Measurements from ENCODE around the gene ACAN.

ACAN gene

DNA sequence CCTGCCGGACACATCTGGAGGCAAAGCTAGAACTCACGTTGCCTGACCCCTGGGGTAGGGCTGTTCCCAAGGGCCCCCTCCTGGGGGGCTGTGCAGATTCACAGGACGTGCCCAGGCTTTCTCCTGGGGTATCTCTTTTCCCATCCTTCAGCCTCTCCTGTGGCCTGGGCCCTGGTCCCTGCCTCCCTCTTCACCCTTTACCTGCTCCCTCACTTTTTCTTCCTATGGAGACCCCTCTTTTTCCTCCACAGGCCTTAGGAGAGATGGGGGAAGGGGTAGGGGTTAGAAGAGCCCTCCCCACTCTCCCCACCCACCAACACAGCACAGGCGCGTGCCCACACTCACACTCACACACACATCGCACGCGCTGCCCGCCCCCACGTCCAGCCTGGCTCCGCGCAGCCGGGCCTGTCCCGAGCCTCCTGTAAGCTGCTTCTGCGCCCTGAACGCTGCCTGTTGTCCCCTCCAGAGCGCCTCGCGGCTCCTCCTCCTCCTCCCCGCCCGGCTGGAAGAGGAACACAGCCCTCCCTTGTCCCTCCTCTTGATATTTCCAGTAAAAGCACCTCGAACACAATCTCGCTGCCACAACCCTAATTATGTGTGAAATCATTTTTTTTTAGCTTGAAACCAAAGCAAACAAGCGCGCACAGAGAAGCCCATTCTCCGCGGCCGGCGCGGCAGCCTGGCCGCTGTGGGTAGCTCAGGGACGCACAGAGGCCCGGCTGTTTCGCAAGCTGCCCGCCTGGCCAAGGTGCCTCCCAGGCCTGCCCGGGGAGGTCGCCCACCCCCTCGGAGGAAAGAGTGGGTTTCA is 33.9 kb upstream of the ACAN start:
- H3K4me3 ChIP-seq (replicated peaks in 1 of 2; ENCODE audit: low read depth in 2 of 2, low read length in 2 of 2), result peak overlapping the region in 1 of 2 donors; percentile 5
- TF ChIP-seq, protein P1, sequence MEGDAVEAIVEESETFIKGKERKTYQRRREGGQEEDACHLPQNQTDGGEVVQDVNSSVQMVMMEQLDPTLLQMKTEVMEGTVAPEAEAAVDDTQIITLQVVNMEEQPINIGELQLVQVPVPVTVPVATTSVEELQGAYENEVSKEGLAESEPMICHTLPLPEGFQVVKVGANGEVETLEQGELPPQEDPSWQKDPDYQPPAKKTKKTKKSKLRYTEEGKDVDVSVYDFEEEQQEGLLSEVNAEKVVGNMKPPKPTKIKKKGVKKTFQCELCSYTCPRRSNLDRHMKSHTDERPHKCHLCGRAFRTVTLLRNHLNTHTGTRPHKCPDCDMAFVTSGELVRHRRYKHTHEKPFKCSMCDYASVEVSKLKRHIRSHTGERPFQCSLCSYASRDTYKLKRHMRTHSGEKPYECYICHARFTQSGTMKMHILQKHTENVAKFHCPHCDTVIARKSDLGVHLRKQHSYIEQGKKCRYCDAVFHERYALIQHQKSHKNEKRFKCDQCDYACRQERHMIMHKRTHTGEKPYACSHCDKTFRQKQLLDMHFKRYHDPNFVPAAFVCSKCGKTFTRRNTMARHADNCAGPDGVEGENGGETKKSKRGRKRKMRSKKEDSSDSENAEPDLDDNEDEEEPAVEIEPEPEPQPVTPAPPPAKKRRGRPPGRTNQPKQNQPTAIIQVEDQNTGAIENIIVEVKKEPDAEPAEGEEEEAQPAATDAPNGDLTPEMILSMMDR (IDR thresholded peaks at IDR 0.05; ENCODE audit: low read depth, low read length), result no peak
- DNase-seq (ENCODE audit: low read depth in 2 of 2), result peak; percentile 12 to 18

DNA sequence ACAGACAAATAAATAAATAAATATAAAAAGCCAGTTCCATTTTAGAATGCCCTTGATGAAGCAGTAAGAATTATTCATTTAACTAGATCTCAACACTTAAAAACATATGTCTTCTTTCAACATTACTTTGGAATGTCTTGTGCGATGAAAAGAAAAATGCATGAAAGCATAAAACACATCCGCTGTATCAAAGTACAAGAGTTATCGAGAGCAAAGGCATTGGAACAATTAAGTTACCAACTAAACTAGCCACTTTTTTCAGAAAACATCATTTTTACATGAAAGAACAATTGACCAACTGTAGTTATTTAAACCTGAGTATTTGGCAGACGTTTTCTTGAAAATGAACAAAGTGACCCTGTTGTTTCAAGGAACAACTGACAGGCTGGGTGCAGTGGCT is 27.5 kb upstream of the ACAN start:
- no peak overlapping the region for H3K4me3 ChIP-seq (replicated peaks in 1 of 2; ENCODE audit: low read depth in 2 of 2, low read length in 2 of 2)
- no peak for DNase-seq (ENCODE audit: low read depth in 2 of 2)
- TF ChIP-seq, protein P1 (IDR thresholded peaks at IDR 0.05; ENCODE audit: low read depth, low read length), result no peak

DNA sequence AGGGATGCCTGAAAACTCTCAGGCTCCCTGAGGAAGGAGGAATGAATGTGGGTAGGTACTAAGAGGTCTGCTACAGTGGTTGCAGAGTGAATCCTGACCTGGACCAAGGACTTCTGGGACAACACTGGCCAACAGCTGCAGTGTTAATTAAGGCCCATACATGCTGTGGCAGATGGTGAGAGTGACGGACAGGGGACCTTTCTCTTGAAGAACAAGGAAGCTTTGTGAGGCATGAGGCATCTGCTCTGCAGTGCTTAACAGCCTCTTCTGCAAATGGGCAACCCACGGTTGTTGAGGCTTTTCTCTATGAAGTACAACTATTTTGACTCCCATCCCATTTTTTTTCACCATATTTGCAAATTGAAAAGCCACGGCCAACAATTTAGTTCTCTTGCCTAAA is 26.6 kb upstream of the ACAN start:
- H3K4me3 ChIP-seq (replicated peaks in 1 of 2; ENCODE audit: low read depth in 2 of 2, low read length in 2 of 2), result no peak overlapping the region
- TF ChIP-seq, protein P1 (IDR thresholded peaks at IDR 0.05; ENCODE audit: low read depth, low read length), result no peak

DNA sequence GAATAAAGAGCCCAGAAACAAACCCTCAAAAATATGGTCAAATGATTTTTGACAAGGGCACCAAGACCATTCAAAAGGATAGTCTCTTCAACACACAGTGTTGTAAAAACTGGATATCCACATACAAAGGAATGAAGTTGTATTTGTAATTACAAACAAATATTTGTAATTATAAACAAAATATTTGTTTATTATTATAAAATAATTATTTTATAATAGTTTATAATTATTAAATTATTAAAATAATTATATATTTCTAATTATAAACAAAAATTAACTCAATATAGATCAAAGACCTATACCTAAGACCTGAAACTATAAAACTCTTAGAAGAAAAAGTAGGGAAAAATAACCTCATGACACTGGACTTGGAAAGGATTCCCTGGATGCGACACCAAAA is 23.3 kb upstream of the ACAN start:
- H3K4me3 ChIP-seq (replicated peaks in 1 of 2; ENCODE audit: low read depth in 2 of 2, low read length in 2 of 2), result no peak overlapping the region
- DNase-seq (ENCODE audit: low read depth in 2 of 2), result no peak
- TF ChIP-seq, protein P1 (IDR thresholded peaks at IDR 0.05; ENCODE audit: low read depth, low read length), result no peak

More for the DNA sequence above, 26.6 kb upstream of the ACAN start:
- no peak for DNase-seq (ENCODE audit: low read depth in 2 of 2)

DNA sequence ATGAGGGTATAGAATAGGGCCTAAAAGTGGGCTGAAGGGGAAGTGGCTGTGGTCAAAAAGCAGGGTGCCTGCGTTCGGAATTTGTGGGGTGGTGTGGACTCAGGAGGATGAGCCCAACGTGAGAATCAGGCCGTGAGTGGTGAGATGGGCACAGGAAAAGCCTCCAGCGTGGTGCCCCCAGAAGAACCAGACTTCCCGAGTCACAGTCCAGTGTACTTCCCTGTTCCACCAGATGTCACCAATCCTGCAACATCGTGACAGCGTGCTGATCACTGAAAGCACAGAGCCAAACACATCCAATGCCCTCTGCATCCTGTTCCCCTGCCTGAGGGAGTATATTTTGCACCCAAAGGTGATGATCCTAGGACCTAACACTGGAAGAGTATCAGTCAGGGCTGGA is 20.8 kb upstream of the ACAN start:
- TF ChIP-seq, protein P1 (IDR thresholded peaks at IDR 0.05; ENCODE audit: low read depth, low read length), result no peak
- no peak overlapping the region for H3K4me3 ChIP-seq (replicated peaks in 1 of 2; ENCODE audit: low read depth in 2 of 2, low read length in 2 of 2)
- DNase-seq (ENCODE audit: low read depth in 2 of 2), result no peak

DNA sequence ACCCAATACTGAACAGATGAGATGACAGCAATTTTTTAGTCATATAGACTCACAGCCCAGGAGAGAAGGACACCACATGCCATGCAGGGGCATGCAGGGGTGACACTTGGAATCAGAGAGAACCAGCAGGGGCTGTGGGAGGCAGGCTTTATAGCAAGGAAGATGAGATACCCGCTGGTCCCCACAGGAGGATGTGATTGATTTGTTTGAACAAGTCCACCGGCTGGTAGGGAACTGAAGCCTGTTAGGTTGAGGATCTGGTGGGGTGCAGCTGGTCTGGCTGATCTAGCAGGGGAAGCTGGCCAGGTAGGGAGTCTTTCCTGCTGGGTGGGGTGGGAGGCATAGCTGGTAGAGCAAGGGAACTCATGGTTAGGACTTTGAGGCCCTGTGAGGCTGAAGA is 18.0 kb upstream of the ACAN start:
- H3K4me3 ChIP-seq (replicated peaks in 1 of 2; ENCODE audit: low read depth in 2 of 2, low read length in 2 of 2), result no peak overlapping the region
- TF ChIP-seq, protein P1 (IDR thresholded peaks at IDR 0.05; ENCODE audit: low read depth, low read length), result no peak
- DNase-seq (ENCODE audit: low read depth in 2 of 2), result no peak
